ENCODE data around the gene OPN5. TPM values are rescaled to one million over a fixed set of nuclear protein-coding genes. Genes with fewer than 3 reads are reported as not detected.
"Not testable (repeated sequence)": the region's sequence is repeated elsewhere in the genome, so short reads cannot be mapped to it uniquely, and the experiment has no call there.

The OPN5 gene
- total RNA-seq, 3 donors from 2014 or later = not detected

- Histone ChIP-seq H3K27ac (no peak overlapping the region), H3K9me3 (no peaks in the 10 kb centered on the region), H3K4me1 (no peaks in the 10 kb centered on the region), H3K36me3 (no peaks in the 10 kb centered on the region), H3K27me3 (no peaks in the 10 kb centered on the region), H3K4me3 (no peak overlapping the region)
- TF ChIP-seq CTCF (IDR thresholded peaks at IDR 0.05) (no peak), POLR2AphosphoS5 (IDR thresholded peaks at IDR 0.05) (no peak), POLR2A (IDR thresholded peaks at IDR 0.05) (no peak)
- intact Hi-C loops (cut with DNase I; ENCODE audit: low total_unique reads) = no loop called here
- no peak for DNase-seq (ENCODE audit: low spot score in 2 of 2)
Measured at GRCh38 chr6:47737406-47737805, 44.4 kb upstream of the OPN5 start.

DNA sequence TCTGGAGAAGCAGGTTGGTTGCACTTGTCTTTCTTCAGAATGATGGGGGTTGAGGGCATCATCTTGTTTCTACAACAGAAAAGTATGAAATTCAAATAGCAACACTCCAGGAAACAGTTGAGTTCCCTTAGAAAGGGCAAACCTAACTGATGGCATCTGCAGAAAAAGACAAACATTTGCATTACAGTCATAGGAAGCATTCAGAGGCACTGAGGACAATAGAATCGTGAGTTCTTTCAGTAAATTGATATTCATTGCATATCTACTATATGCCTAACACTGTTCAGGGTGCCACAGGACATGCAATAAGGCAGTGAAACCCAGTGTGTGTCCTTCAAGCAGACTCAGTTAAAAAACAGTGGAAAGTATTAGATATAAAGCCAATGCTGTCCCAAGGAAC is 41.1 kb upstream of the OPN5 start:
- no peak for TF ChIP-seq POLR2A (IDR thresholded peaks at IDR 0.05)
- Histone ChIP-seq H3K4me3 (no peak overlapping the region), H3K4me1 (no peaks in the 10 kb centered on the region), H3K27me3 (no peaks in the 10 kb centered on the region), H3K27ac (no peak overlapping the region), H3K36me3 (no peaks in the 10 kb centered on the region), H3K9me3 (no peaks in the 10 kb centered on the region)
- intact Hi-C loops (cut with DNase I; ENCODE audit: low total_unique reads) = no loop called here
- no peak for DNase-seq (ENCODE audit: low spot score in 2 of 2)

DNA sequence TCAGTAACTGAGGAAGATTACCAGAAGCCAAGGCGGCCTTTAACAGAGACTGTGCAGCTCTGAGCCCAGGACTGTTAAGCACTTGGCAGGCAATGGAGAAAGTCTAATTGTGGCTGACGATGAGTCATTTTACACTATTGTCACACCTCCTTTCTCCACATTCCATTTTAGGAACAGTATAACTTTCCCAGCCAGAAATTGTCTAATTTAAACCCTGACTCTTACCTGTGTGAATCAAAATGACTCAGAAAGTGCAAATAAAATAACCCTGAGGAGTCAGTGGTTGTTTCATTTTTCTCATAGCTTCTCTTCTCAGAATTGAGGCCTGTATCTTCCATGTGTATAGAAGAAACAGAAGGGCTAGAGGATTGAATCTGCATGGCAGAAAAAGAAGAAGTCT is 40.0 kb upstream of the OPN5 start:
- intact Hi-C loops (cut with DNase I; ENCODE audit: low total_unique reads) = no loop called here
- H3K4me3 ChIP-seq = no peak overlapping the region
- H3K9me3 ChIP-seq = no peaks in the 10 kb centered on the region
- H3K27me3 ChIP-seq = no peaks in the 10 kb centered on the region
- TF ChIP-seq CTCF (IDR thresholded peaks at IDR 0.05) (no peak), POLR2A (IDR thresholded peaks at IDR 0.05) (no peak), POLR2AphosphoS5 (IDR thresholded peaks at IDR 0.05) (no peak)
- H3K4me1 ChIP-seq = no peaks in the 10 kb centered on the region
- no peak for DNase-seq (ENCODE audit: low spot score in 2 of 2)
- H3K27ac ChIP-seq = no peak overlapping the region
- H3K36me3 ChIP-seq = no peaks in the 10 kb centered on the region

- Histone ChIP-seq H3K27ac (no peak overlapping the region), H3K36me3 (no peaks in the 10 kb centered on the region), H3K4me3 (no peak overlapping the region), H3K27me3 (no peaks in the 10 kb centered on the region), H3K9me3 (no peaks in the 10 kb centered on the region), H3K4me1 (no peaks in the 10 kb centered on the region)
- no peak for DNase-seq (ENCODE audit: low spot score in 2 of 2)
- TF ChIP-seq POLR2AphosphoS5 (IDR thresholded peaks at IDR 0.05) = no peak
- TF ChIP-seq CTCF (IDR thresholded peaks at IDR 0.05) = no peak
- no peak for TF ChIP-seq POLR2A (IDR thresholded peaks at IDR 0.05)
- intact Hi-C loops (cut with DNase I; ENCODE audit: low total_unique reads) = no loop called here
Measured at GRCh38 chr6:47743744-47744143, 38.1 kb upstream of the OPN5 start.

DNA sequence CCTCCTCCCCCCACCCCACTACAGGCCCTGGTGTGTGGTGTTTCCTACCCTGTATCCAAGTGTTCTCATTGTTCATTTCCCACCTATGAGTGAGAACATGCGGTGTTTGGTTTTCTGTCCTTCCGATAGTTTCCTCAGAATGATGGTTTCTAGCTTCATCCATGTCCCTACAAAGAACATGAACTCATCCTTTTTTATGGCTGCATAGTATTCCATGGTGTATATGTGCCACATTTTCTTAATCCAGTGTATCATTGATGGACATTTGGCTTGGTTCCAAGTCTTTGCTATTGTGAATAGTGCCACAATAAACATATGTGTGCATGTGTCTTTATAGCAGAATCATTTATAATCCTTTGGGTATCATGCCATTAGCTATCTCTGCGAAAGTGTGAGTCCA is 36.6 kb upstream of the OPN5 start:
- H3K4me3 ChIP-seq; H3K4me1 ChIP-seq; H3K9me3 ChIP-seq; H3K27me3 ChIP-seq; H3K27ac ChIP-seq; H3K36me3 ChIP-seq; intact Hi-C loops (cut with DNase I; ENCODE audit: low total_unique reads); DNase-seq (ENCODE audit: low spot score in 2 of 2): not testable (repeated sequence)

- no peaks in the 10 kb centered on the region for H3K36me3 ChIP-seq
- no peaks in the 10 kb centered on the region for H3K9me3 ChIP-seq
- no peaks in the 10 kb centered on the region for H3K4me1 ChIP-seq
- intact Hi-C loops (cut with DNase I; ENCODE audit: low total_unique reads) = no loop called here
- H3K27ac ChIP-seq = no peak overlapping the region
- TF ChIP-seq CTCF (IDR thresholded peaks at IDR 0.05) (no peak), POLR2AphosphoS5 (IDR thresholded peaks at IDR 0.05) (no peak), POLR2A (IDR thresholded peaks at IDR 0.05) (no peak)
- no peak overlapping the region for H3K4me3 ChIP-seq
- DNase-seq (ENCODE audit: low spot score in 2 of 2) = no peak
- no peaks in the 10 kb centered on the region for H3K27me3 ChIP-seq
Measured at GRCh38 chr6:47749757-47750156, 32.1 kb upstream of the OPN5 start.

Measured in breast epithelium (tissue), 4 donors.